H1 (cell line): ENCODE measurements around the gene BANF1.

ENCODE experiments used
- CTCF ChIP-seq, 3 experiments: IDR thresholded peaks; 1 replicate in 2 of 3; 2 replicates in 1 of 3; pipeline versions ENCODE4 v1.5.1 to v1.6.1; 2011; ENCODE audit warnings: low read length in 3 of 3, mild to moderate bottlenecking in 3 of 3, inconsistent platforms in 2 of 3, low read depth in 1 of 3, moderate library complexity in 1 of 3; ENCODE audit not compliant: insufficient read depth in 1 of 3; ENCODE audit errors: control extremely low read depth in 1 of 3
- E2F6 ChIP-seq: IDR thresholded peaks from 2 replicates; pipeline ENCODE4 v1.6.1; 2012; ENCODE audit warnings: inconsistent platforms
- EGR1 ChIP-seq: IDR thresholded peaks from 2 replicates; pipeline ENCODE4 v1.6.1; 2011; ENCODE audit warnings: low read depth, low read length, borderline replicate concordance
- HDAC2 ChIP-seq, 2 experiments: fragments of 300-600 bp in 1 of 2; sonication (generic) in 1 of 2; IDR thresholded peaks; 2 replicates each; pipeline ENCODE4 v1.6.1; 2011 to 2012; ENCODE audit warnings: low read depth in 2 of 2, low read length in 2 of 2, mild to moderate bottlenecking in 2 of 2, moderate library complexity in 2 of 2, borderline replicate concordance in 1 of 2, inconsistent platforms in 1 of 2
- HDAC6 ChIP-seq: IDR thresholded peaks from one replicate; pipeline ENCODE4 v1.7.1; 2012; ENCODE audit warnings: low read depth, mild to moderate bottlenecking, inconsistent platforms, low read length, moderate library complexity
- POLR2A ChIP-seq, 2 experiments: IDR thresholded peaks; 1 replicate in 1 of 2; 2 replicates in 1 of 2; pipeline ENCODE4 v1.6.1; 2011; ENCODE audit warnings: low read depth in 2 of 2, low read length in 2 of 2, mild to moderate bottlenecking in 2 of 2; ENCODE audit errors: control extremely low read depth in 1 of 2
- POLR2AphosphoS5 ChIP-seq: IDR thresholded peaks from 2 replicates; pipeline ENCODE4 v1.6.1; 2011; ENCODE audit warnings: low read depth, low read length
- SIN3A ChIP-seq, 2 experiments: IDR thresholded peaks in 1 of 2; conservative IDR thresholded peaks in 1 of 2; 2 replicates each; pipeline ENCODE4 v1.6.1; 2011 to 2012; ENCODE audit warnings: low read length in 2 of 2, improper control_type of control experiment in 1 of 2, low read depth in 1 of 2, mild to moderate bottlenecking in 1 of 2
- SP2 ChIP-seq: IDR thresholded peaks from 2 replicates; pipeline ENCODE4 v1.6.1; 2012; ENCODE audit warnings: mild to moderate bottlenecking, low read length, inconsistent platforms
- TAF1 ChIP-seq: IDR thresholded peaks from 2 replicates; pipeline ENCODE4 v1.6.1; 2011; ENCODE audit warnings: mild to moderate bottlenecking, low read depth, low read length
- ZNF274 ChIP-seq: IDR thresholded peaks from 2 replicates; pipeline ENCODE4 v1.7.0; 2012; ENCODE audit warnings: low read length, borderline replicate concordance; ENCODE audit errors: extremely low read depth

- no peak for TF ChIP-seq CTCF (IDR thresholded peaks at IDR 0.05; ENCODE audit: control extremely low read depth in 1 of 3, insufficient read depth in 1 of 3, low read depth in 1 of 3, low read length in 3 of 3)
- TF ChIP-seq TAF1 = no peak
- TF ChIP-seq SP2 = no peak
- no peak for TF ChIP-seq HDAC2 (IDR thresholded peaks at IDR 0.05; ENCODE audit: borderline replicate concordance in 1 of 2, low read depth in 2 of 2, low read length in 2 of 2)
- no peak for TF ChIP-seq POLR2A (IDR thresholded peaks at IDR 0.05; ENCODE audit: control extremely low read depth in 1 of 2, low read depth in 2 of 2, low read length in 2 of 2)
- no peak for TF ChIP-seq EGR1
- TF ChIP-seq ZNF274 = no peak
- TF ChIP-seq SIN3A (conservative IDR thresholded peaks at IDR 0.05 in 1 of 2, IDR thresholded peaks at IDR 0.05 in 1 of 2; ENCODE audit: low read depth in 1 of 2, low read length in 2 of 2) = no peak
- no peak for TF ChIP-seq E2F6
- no peak for TF ChIP-seq POLR2AphosphoS5
- no peak for TF ChIP-seq HDAC6
Measured at GRCh38 chr11:66017321-66017720, 15.0 kb downstream of the BANF1 start.
